KG1 (cell line): ENCODE data around the gene AUTS2.

Experiments used
- DNase-seq: peaks from one replicate; lab custom pipeline; 2025; lab: John Stamatoyannopoulos, UW

AUTS2 gene

GRCh38 chr7:70312336-70312735 lies 714.1 kb downstream of the AUTS2 start:
- no peak for DNase-seq

GRCh38 chr7:70313271-70313670 lies 715.0 kb downstream of the AUTS2 start:
- DNase-seq: no peak

- no peak for DNase-seq
Observed at GRCh38 chr7:70313687-70314086, 715.4 kb downstream of the AUTS2 start.

GRCh38 chr7:70314221-70314620 lies 715.9 kb downstream of the AUTS2 start:
- DNase-seq: no peak

- no peak for DNase-seq
Observed at GRCh38 chr7:70316745-70317144, 718.5 kb downstream of the AUTS2 start.

GRCh38 chr7:70317356-70317755 lies 719.1 kb downstream of the AUTS2 start:
- no peak for DNase-seq

GRCh38 chr7:70318511-70318910 lies 720.2 kb downstream of the AUTS2 start:
- DNase-seq: no peak

- no peak for DNase-seq
Observed at GRCh38 chr7:70319057-70319456, 720.8 kb downstream of the AUTS2 start.

GRCh38 chr7:70321016-70321590 lies 722.8 kb downstream of the AUTS2 start:
- DNase-seq: no peak

- DNase-seq: no peak
Observed at GRCh38 chr7:70322856-70323255, 724.6 kb downstream of the AUTS2 start.

GRCh38 chr7:70325509-70326101 lies 727.3 kb downstream of the AUTS2 start:
- DNase-seq: no peak

GRCh38 chr7:70334295-70334694 lies 736.0 kb downstream of the AUTS2 start:
- DNase-seq: no peak

GRCh38 chr7:70334871-70335270 lies 736.6 kb downstream of the AUTS2 start:
- DNase-seq: no peak

- DNase-seq: no peak
Observed at GRCh38 chr7:70336536-70336935, 738.3 kb downstream of the AUTS2 start.

GRCh38 chr7:70338015-70338414 lies 739.7 kb downstream of the AUTS2 start:
- DNase-seq: no peak

- DNase-seq: no peak
Observed at GRCh38 chr7:70340236-70340635, 742.0 kb downstream of the AUTS2 start.

GRCh38 chr7:70341446-70341845 lies 743.2 kb downstream of the AUTS2 start:
- DNase-seq: no peak

GRCh38 chr7:70343519-70343918 lies 745.2 kb downstream of the AUTS2 start:
- DNase-seq: no peak

- no peak for DNase-seq
Observed at GRCh38 chr7:70344726-70345125, 746.5 kb downstream of the AUTS2 start.

GRCh38 chr7:70346844-70347462 lies 748.7 kb downstream of the AUTS2 start:
- DNase-seq: no peak

- no peak for DNase-seq
Observed at GRCh38 chr7:70347463-70348254, 749.4 kb downstream of the AUTS2 start.

- DNase-seq: no peak
Observed at GRCh38 chr7:70349031-70349430, 750.8 kb downstream of the AUTS2 start.

- no peak for DNase-seq
Observed at GRCh38 chr7:70349819-70350218, 751.5 kb downstream of the AUTS2 start.
